ENCODE data around the gene SRRT.

- TF ChIP-seq CTCF (IDR thresholded peaks at IDR 0.05) (no peak), POLR2A (IDR thresholded peaks at IDR 0.05) (no peak), POLR2AphosphoS5 (IDR thresholded peaks at IDR 0.05) (no peak), EP300 (IDR thresholded peaks at IDR 0.05) (no peak)
These were observed 11.4 kb upstream of the SRRT start for GRCh38 chr7:100863406-100863950.

Data from upper lobe of left lung (tissue), 4 donors.